HEK293T (cell line): ENCODE results near the gene KLC1.

Experiments used
- ELF4 ChIP-seq: fragments of 450-650 bp; IDR thresholded peaks from 2 replicates; pipeline ENCODE4 v1.6.1; 2017; ENCODE audit warnings: antibody characterized with exemption
- FOXA1 ChIP-seq: fragments of 450-650 bp; IDR thresholded peaks from 2 replicates; pipeline ENCODE4 v1.6.1; 2016; ENCODE audit warnings: mild to moderate bottlenecking
- FOXM1 ChIP-seq: fragments of 450-650 bp; IDR thresholded peaks from 2 replicates; pipeline ENCODE4 v1.6.1; 2017; ENCODE audit warnings: mild to moderate bottlenecking, borderline replicate concordance
- SP1 ChIP-seq: fragments of 450-650 bp; IDR thresholded peaks from 2 replicates; pipeline ENCODE4 v1.6.1; 2017
- SUZ12 ChIP-seq: fragments of 450-650 bp; IDR thresholded peaks from 2 replicates; pipeline ENCODE4 v1.6.1; 2016; ENCODE audit warnings: mild to moderate bottlenecking
- TARDBP ChIP-seq: fragments of 450-650 bp; IDR thresholded peaks from 2 replicates; pipeline ENCODE4 v1.6.1; 2016
- TF ChIP-seq, protein P1 (sequence below): fragments of 450-650 bp; IDR thresholded peaks from 2 replicates; pipeline ENCODE4 v1.6.1; 2016

DNA sequence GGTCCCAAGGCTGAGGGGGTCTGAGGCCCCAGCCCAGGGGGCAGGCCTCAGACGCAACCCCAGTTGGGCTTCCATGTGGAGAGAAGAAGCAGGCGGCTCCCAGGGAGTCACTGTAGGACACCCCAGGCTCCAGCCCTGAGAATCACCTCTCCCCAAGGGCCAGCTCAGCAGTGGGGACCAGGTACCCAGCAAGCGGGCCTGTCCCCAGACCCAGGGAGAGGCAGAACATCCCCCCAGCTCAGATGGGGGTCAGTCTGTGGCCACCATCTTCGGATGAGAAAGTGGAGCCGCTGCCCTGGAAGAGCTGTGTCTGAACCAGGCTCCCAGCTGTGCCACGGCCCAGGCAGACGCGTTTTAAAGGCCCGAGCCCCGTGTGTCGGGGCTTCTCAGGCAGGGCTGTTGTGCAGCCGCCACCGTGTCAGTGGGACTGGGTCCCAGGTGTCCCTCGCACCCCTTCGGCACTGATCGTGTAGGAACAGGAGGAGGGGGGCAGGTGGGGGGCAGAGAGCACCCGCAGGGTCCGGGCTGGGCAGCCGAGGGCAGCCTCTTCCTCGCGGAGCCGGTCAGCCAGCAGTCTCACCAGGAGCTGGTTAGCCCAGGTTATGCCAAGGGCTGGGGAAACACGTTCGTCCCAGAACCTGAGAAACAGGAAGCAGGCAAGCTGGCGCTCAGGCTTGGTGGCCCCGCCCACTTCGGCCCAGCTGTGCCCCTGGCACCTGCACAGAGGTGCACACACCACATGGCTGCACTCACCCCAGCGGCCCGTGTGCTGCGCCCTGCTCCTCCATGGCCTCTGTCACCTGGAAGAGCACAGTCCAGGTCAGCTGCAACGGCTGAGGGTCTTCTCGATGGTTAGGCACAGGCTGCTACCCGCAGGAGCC lies 69.6 kb downstream of the KLC1 start:
- TF ChIP-seq TARDBP (no peak), SUZ12 (no peak), FOXM1 (no peak), SP1 (no peak), FOXA1 (no peak), ELF4 (no peak)
- TF ChIP-seq, protein P1, sequence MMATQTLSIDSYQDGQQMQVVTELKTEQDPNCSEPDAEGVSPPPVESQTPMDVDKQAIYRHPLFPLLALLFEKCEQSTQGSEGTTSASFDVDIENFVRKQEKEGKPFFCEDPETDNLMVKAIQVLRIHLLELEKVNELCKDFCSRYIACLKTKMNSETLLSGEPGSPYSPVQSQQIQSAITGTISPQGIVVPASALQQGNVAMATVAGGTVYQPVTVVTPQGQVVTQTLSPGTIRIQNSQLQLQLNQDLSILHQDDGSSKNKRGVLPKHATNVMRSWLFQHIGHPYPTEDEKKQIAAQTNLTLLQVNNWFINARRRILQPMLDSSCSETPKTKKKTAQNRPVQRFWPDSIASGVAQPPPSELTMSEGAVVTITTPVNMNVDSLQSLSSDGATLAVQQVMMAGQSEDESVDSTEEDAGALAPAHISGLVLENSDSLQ: no peak
